ENCODE measurements around the gene CTNNBIP1.
"Not testable (repeated sequence)": the region's sequence is repeated elsewhere in the genome, so short reads cannot be mapped to it uniquely, and the experiment has no call there.

The CTNNBIP1 gene

GRCh38 chr1:9910076-9910422, at the start of gene CTNNBIP1:
Gene CTNNBIP1, minus strand, starts transcription at chr1:9910269. Its CDS starts 38,205 bp downstream, at chr1:9872064.
- no peak for DNase-seq

- DNase-seq = no peak
Measured at GRCh38 chr1:9957726-9958125, 47.7 kb upstream of the CTNNBIP1 start.

GRCh38 chr1:9946315-9946714, 36.2 kb upstream of the CTNNBIP1 start:
- DNase-seq = no peak

- peak; percentile 89 for DNase-seq
Measured at GRCh38 chr1:9942939-9943788, 33.1 kb upstream of the CTNNBIP1 start, which contains the start of the genes LZIC and NMNAT1. Gene LZIC, minus strand, starts transcription at chr1:9943391. Its CDS starts 6,772 bp downstream, at chr1:9936619. Gene NMNAT1, plus strand, starts transcription at chr1:9943475. Its CDS starts 28,599 bp downstream, at chr1:9972074.

GRCh38 chr1:9942399-9942938, 32.4 kb upstream of the CTNNBIP1 start:
- no peak for DNase-seq

- no peak for DNase-seq
Measured at GRCh38 chr1:9929431-9930385, 19.6 kb upstream of the CTNNBIP1 start.

GRCh38 chr1:9927259-9927658, 17.2 kb upstream of the CTNNBIP1 start:
- DNase-seq = no peak

- no peak for DNase-seq
Measured at GRCh38 chr1:9922342-9922741, 12.3 kb upstream of the CTNNBIP1 start.

- no peak for DNase-seq
Measured at GRCh38 chr1:9920606-9921005, 10.5 kb upstream of the CTNNBIP1 start.

GRCh38 chr1:9917901-9918300, 7.8 kb upstream of the CTNNBIP1 start:
- no peak for DNase-seq

- DNase-seq = not testable (repeated sequence)
Measured at GRCh38 chr1:9917495-9917894, 7.4 kb upstream of the CTNNBIP1 start.

- no peak for DNase-seq
Measured at GRCh38 chr1:9916452-9916851, 6.4 kb upstream of the CTNNBIP1 start.

- DNase-seq = no peak
Measured at GRCh38 chr1:9914610-9914937, 4.5 kb upstream of the CTNNBIP1 start.

- no peak for DNase-seq
Measured at GRCh38 chr1:9912264-9912936, 2.3 kb upstream of the CTNNBIP1 start.

- peak; percentile 99 for DNase-seq
Measured at GRCh38 chr1:9910423-9911178, 532 bp upstream of the CTNNBIP1 start.

GRCh38 chr1:9909234-9910046, 629 bp downstream of the CTNNBIP1 start:
- no peak for DNase-seq

- DNase-seq = no peak
Measured at GRCh38 chr1:9908871-9909233, 1.2 kb downstream of the CTNNBIP1 start.

GRCh38 chr1:9907441-9907840, 2.6 kb downstream of the CTNNBIP1 start:
- DNase-seq = no peak

GRCh38 chr1:9906466-9906865, 3.6 kb downstream of the CTNNBIP1 start:
- no peak for DNase-seq

GRCh38 chr1:9905010-9905409, 5.1 kb downstream of the CTNNBIP1 start:
- DNase-seq = no peak

- no peak for DNase-seq
Measured at GRCh38 chr1:9904596-9904995, 5.5 kb downstream of the CTNNBIP1 start.

All from CD4-positive, alpha-beta T cell treated with Interleukin-15 for 1 hour (primary cell).